HepG2 (cell line): ENCODE results near the gene SLC16A3. TPM values are rescaled to one million over a fixed set of nuclear protein-coding genes. Genes with fewer than 3 reads are reported as not detected.
A peak's percentile ranks its signal among the peaks of the same experiment; 100 is the strongest.

Source experiments
- ARID2 ChIP-seq: sonication (generic); formaldehyde crosslinking; IDR thresholded peaks from 2 replicates; pipeline ENCODE4 v1.8.1; 2022; ENCODE audit warnings: mild to moderate bottlenecking, missing genetic modification reagents, borderline replicate concordance
- DMAP1 ChIP-seq: IDR thresholded peaks from 2 replicates; pipeline ENCODE4 v1.6.1; 2016
- EZH2 ChIP-seq: conservative IDR thresholded peaks from 2 replicates; pipeline ENCODE4 v1.6.1; 2012; ENCODE audit warnings: mild to moderate bottlenecking, low read depth, low read length, moderate library complexity
- HHEX ChIP-seq: IDR thresholded peaks from 2 replicates; pipeline ENCODE4 v1.6.1; 2016; ENCODE audit warnings: control low read depth
- MXD4 ChIP-seq: IDR thresholded peaks from 2 replicates; pipeline ENCODE4 v1.6.1; 2016; ENCODE audit warnings: mild to moderate bottlenecking, missing biosample characterization, missing genetic modification reagents
- NPAS2 ChIP-seq: sonication (generic); formaldehyde crosslinking; IDR thresholded peaks from 2 replicates; pipeline ENCODE4 v1.8.0; 2022; ENCODE audit warnings: mild to moderate bottlenecking, missing genetic modification reagents, borderline replicate concordance
- RBM22 ChIP-seq: fragments of 200-400 bp; formaldehyde crosslinking; optimal IDR thresholded peaks from 2 replicates; pipeline ENCODE3; 2017; ENCODE audit warnings: mild to moderate bottlenecking, low read length, moderate library complexity
- RXRB ChIP-seq: IDR thresholded peaks from 2 replicates; pipeline ENCODE4 v1.6.1; 2016; ENCODE audit warnings: borderline replicate concordance, missing genetic modification reagents, missing compliant biosample characterization
- SNAPC4 ChIP-seq: sonication (generic); formaldehyde crosslinking; IDR thresholded peaks from 2 replicates; pipeline ENCODE4 v1.4.0; 2020; ENCODE audit warnings: mild to moderate bottlenecking, missing genetic modification reagents
- SNRNP70 ChIP-seq: fragments of 200-400 bp; formaldehyde crosslinking; IDR thresholded peaks from 2 replicates; pipeline ENCODE4 v1.6.1; 2017; ENCODE audit warnings: mild to moderate bottlenecking, low read depth, low read length, moderate library complexity
- THRA ChIP-seq: sonication (generic); formaldehyde crosslinking; IDR thresholded peaks from 2 replicates; pipeline ENCODE4 v1.4.0; 2020; ENCODE audit warnings: missing genetic modification reagents, borderline replicate concordance
- ZNF12 ChIP-seq: sonication (generic); formaldehyde crosslinking; IDR thresholded peaks from 2 replicates; pipeline ENCODE4 v1.5.0; 2020; ENCODE audit warnings: missing genetic modification reagents
- ZNF260 ChIP-seq: sonication (generic); formaldehyde crosslinking; IDR thresholded peaks from 2 replicates; pipeline ENCODE4 v1.4.0; 2020; ENCODE audit warnings: missing genetic modification reagents, low read depth, mild to moderate bottlenecking, borderline replicate concordance
- ZNF350 ChIP-seq: sonication (generic); formaldehyde crosslinking; IDR thresholded peaks from 2 replicates; pipeline ENCODE4 v1.4.0; 2020; ENCODE audit warnings: mild to moderate bottlenecking, low read depth, missing genetic modification reagents, borderline replicate concordance
- ZSCAN22 ChIP-seq: sonication (generic); formaldehyde crosslinking; IDR thresholded peaks from 2 replicates; pipeline ENCODE4 v1.4.0; 2020; ENCODE audit warnings: mild to moderate bottlenecking, missing genetic modification reagents
- polyA plus RNA-seq, 8 experiments: library from polyadenylated mRNA; depleted of rRNA in 3 of 8; stranded (reverse) in 7 of 8; unstranded in 1 of 8; fragments of >200 nt; fragmentation: Illumina TruSeq in 4 of 8; extraction: Trizol in 4 of 8; gene quantifications; 2 replicates each; pipeline versions ENCODE4 v1.2.1 to v1.2.3, GENCODE V29; 2011 to 2016; ENCODE audit warnings: low read depth in 4 of 8, missing spikeins in 1 of 8, mixed read lengths in 1 of 8; ENCODE audit not compliant: insufficient read depth in 1 of 8
- total RNA-seq, 5 experiments: library from RNA; depleted of rRNA; stranded (reverse); fragments of >200 nt; fragmentation: Illumina TruSeq; extraction: Trizol; gene quantifications; 2 replicates each; pipeline ENCODE4 v1.2.3, GENCODE V29; 2016; ENCODE audit warnings: low read depth in 1 of 5
- TF ChIP-seq, protein P1 (sequence below), 2 experiments: sonication (generic) in 1 of 2; formaldehyde crosslinking in 1 of 2; IDR thresholded peaks; 2 replicates each; pipeline versions ENCODE4 v1.4.0 to v1.6.1; 2016 to 2020; ENCODE audit warnings: borderline replicate concordance in 1 of 2, low read depth in 1 of 2, mild to moderate bottlenecking in 1 of 2, missing genetic modification reagents in 1 of 2

Gene SLC16A3
- total and polyA plus RNA-seq, 2 of the 13 experiments (the other 11 are each of a cell fraction or from before 2014, with no cell fraction given), result 242 to 349 TPM

GRCh38 chr17:82231562-82232321, 2.9 kb downstream of the SLC16A3 start (continued):
- TF ChIP-seq, protein P1, sequence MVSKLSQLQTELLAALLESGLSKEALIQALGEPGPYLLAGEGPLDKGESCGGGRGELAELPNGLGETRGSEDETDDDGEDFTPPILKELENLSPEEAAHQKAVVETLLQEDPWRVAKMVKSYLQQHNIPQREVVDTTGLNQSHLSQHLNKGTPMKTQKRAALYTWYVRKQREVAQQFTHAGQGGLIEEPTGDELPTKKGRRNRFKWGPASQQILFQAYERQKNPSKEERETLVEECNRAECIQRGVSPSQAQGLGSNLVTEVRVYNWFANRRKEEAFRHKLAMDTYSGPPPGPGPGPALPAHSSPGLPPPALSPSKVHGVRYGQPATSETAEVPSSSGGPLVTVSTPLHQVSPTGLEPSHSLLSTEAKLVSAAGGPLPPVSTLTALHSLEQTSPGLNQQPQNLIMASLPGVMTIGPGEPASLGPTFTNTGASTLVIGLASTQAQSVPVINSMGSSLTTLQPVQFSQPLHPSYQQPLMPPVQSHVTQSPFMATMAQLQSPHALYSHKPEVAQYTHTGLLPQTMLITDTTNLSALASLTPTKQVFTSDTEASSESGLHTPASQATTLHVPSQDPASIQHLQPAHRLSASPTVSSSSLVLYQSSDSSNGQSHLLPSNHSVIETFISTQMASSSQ (IDR thresholded peaks at IDR 0.05; ENCODE audit: low read depth), result no peak
- TF ChIP-seq, protein P1 (CRISPR knock-in tag; IDR thresholded peaks at IDR 0.05; ENCODE audit: borderline replicate concordance), result no peak; the same call in 1 of the 2 replicates
- TF ChIP-seq DMAP1 (CRISPR knock-in tag) (peak; percentile 69), MXD4 (CRISPR knock-in tag) (peak; percentile 73; the same call in 1 of the 2 replicates), RXRB (CRISPR knock-in tag) (peak; percentile 83), EZH2 (no peak), ZNF12 (CRISPR knock-in tag) (peak; percentile 52; the same call in 1 of the 2 replicates), ZNF260 (no peak), SNAPC4 (0 out of 2 replicates have a peak, but pooled peaks have one; percentile 58), ZSCAN22 (peak; percentile 46; the same call in 1 of the 2 replicates), RBM22 (peak; percentile 72), ARID2 (no peak), SNRNP70 (no peak), THRA (CRISPR knock-in tag) (peak; percentile 86), ZNF350 (CRISPR knock-in tag) (peak; percentile 85), NPAS2 (CRISPR knock-in tag) (no peak), HHEX (CRISPR knock-in tag) (no peak)
